Limb (tissue), 2 donors: Measurements from ENCODE around the gene ZDHHC4.
A peak's percentile ranks its signal among the peaks of the same experiment; 100 is the strongest.

Source experiments
- DNase-seq, 2 donors: peaks; one replicate each; pipeline ENCODE4 v3.0.0-alpha.2; 2016; ENCODE audit errors: extremely low spot score in 2 of 2

The ZDHHC4 gene

GRCh38 chr7:6577369-6578113, at the start of gene ZDHHC4:
Gene ZDHHC4 (plus strand): TSS chr7:6577454. CDS start chr7:6580562, 3,108 bp downstream.
- DNase-seq, result peak; percentile 84 to 92

GRCh38 chr7:6528401-6529130, 48.7 kb upstream of the ZDHHC4 start:
- DNase-seq, result no peak

- DNase-seq, result no peak
Observed at GRCh38 chr7:6529643-6530042, 47.6 kb upstream of the ZDHHC4 start.

GRCh38 chr7:6530626-6531491, 46.4 kb upstream of the ZDHHC4 start:
- peak in 1 of 2 donors; percentile 43 for DNase-seq

- no peak for DNase-seq
Observed at GRCh38 chr7:6531492-6532279, 45.6 kb upstream of the ZDHHC4 start.

GRCh38 chr7:6532516-6532915, 44.7 kb upstream of the ZDHHC4 start:
- no peak for DNase-seq

GRCh38 chr7:6533893-6534495, 43.3 kb upstream of the ZDHHC4 start:
- no peak for DNase-seq

GRCh38 chr7:6536262-6537260, 40.7 kb upstream of the ZDHHC4 start:
- DNase-seq, result peak in 1 of 2 donors; percentile 66

GRCh38 chr7:6542368-6542767, 34.9 kb upstream of the ZDHHC4 start:
- no peak for DNase-seq

GRCh38 chr7:6545398-6546126, 31.7 kb upstream of the ZDHHC4 start:
- DNase-seq, result no peak

- DNase-seq, result no peak
Observed at GRCh38 chr7:6546498-6547251, 30.6 kb upstream of the ZDHHC4 start.

- no peak for DNase-seq
Observed at GRCh38 chr7:6547400-6547799, 29.9 kb upstream of the ZDHHC4 start.

- DNase-seq, result no peak
Observed at GRCh38 chr7:6551016-6551511, 26.2 kb upstream of the ZDHHC4 start, which contains the start of gene GRID2IP. Gene GRID2IP (minus strand): TSS chr7:6551461. CDS start chr7:6551436, 25 bp downstream.

- no peak for DNase-seq
Observed at GRCh38 chr7:6553448-6554044, 23.7 kb upstream of the ZDHHC4 start.

- no peak for DNase-seq
Observed at GRCh38 chr7:6554848-6555247, 22.4 kb upstream of the ZDHHC4 start.

- DNase-seq, result no peak
Observed at GRCh38 chr7:6556196-6556595, 21.1 kb upstream of the ZDHHC4 start.

- no peak for DNase-seq
Observed at GRCh38 chr7:6558837-6559236, 18.4 kb upstream of the ZDHHC4 start.
